HepG2 (cell line): Measurements from ENCODE around the gene CBX2. TPM values are rescaled to one million over a fixed set of nuclear protein-coding genes. Genes with fewer than 3 reads are reported as not detected.

Source experiments
- AHDC1 ChIP-seq: sonication (generic); formaldehyde crosslinking; IDR thresholded peaks from 2 replicates; pipeline ENCODE4 v1.5.1; 2020; ENCODE audit warnings: mild to moderate bottlenecking, missing genetic modification reagents, borderline replicate concordance
- ATRX ChIP-seq: sonication (generic); formaldehyde crosslinking; IDR thresholded peaks from 2 replicates; pipeline ENCODE4 v1.4.0; 2020; ENCODE audit warnings: missing genetic modification reagents, borderline replicate concordance
- ETV6 ChIP-seq: sonication (generic); formaldehyde crosslinking; conservative IDR thresholded peaks from 2 replicates; pipeline ENCODE4 v1.4.0; 2020; ENCODE audit warnings: missing genetic modification reagents
- HNRNPK ChIP-seq: fragments of 200-400 bp; formaldehyde crosslinking; IDR thresholded peaks from 2 replicates; pipeline ENCODE4 v1.6.1; 2018; ENCODE audit warnings: low read length, low read depth, moderate library complexity, mild to moderate bottlenecking; ENCODE audit not compliant: poor library complexity, severe bottlenecking
- NCOA1 ChIP-seq: sonication (generic); formaldehyde crosslinking; IDR thresholded peaks from 2 replicates; pipeline ENCODE4 v1.9.0; 2021; ENCODE audit warnings: missing genetic modification reagents
- NR2F6 ChIP-seq, 2 experiments: IDR thresholded peaks; 2 replicates each; pipeline ENCODE4 v1.6.1; 2016; ENCODE audit warnings: antibody characterized with exemption in 1 of 2, mild to moderate bottlenecking in 1 of 2
- PBX2 ChIP-seq: IDR thresholded peaks from 2 replicates; pipeline ENCODE4 v1.6.1; 2016; ENCODE audit warnings: control low read depth
- RCOR2 ChIP-seq: IDR thresholded peaks from 2 replicates; pipeline ENCODE4 v1.6.1; 2016; ENCODE audit warnings: missing biosample characterization, missing genetic modification reagents
- TBP ChIP-seq: sonication (generic); formaldehyde crosslinking; IDR thresholded peaks from 2 replicates; pipeline ENCODE4 v1.5.0; 2020; ENCODE audit warnings: missing genetic modification reagents
- THYN1 ChIP-seq: sonication (generic); formaldehyde crosslinking; IDR thresholded peaks from 2 replicates; pipeline ENCODE4 v1.8.1; 2023; ENCODE audit warnings: low read depth, mild to moderate bottlenecking, moderate library complexity, missing genetic modification reagents, borderline replicate concordance
- XRCC5 ChIP-seq: fragments of 200-400 bp; formaldehyde crosslinking; optimal IDR thresholded peaks from 2 replicates; pipeline ENCODE3; 2017; ENCODE audit warnings: mild to moderate bottlenecking, low read length
- ZFP36L2 ChIP-seq: sonication (generic); formaldehyde crosslinking; IDR thresholded peaks from 2 replicates; pipeline ENCODE4 v1.4.0; 2020; ENCODE audit warnings: missing genetic modification reagents
- ZNF143 ChIP-seq: sonication (generic); formaldehyde crosslinking; IDR thresholded peaks from 2 replicates; pipeline ENCODE4 v1.4.0; 2020; ENCODE audit warnings: missing genetic modification reagents
- ZNF17 ChIP-seq: sonication (generic); formaldehyde crosslinking; IDR thresholded peaks from 2 replicates; pipeline ENCODE4 v1.5.0; 2020; ENCODE audit warnings: mild to moderate bottlenecking, missing genetic modification reagents
- ZNF33A ChIP-seq: sonication (generic); formaldehyde crosslinking; IDR thresholded peaks from 2 replicates; pipeline ENCODE4 v1.5.1; 2020; ENCODE audit warnings: missing genetic modification reagents, mild to moderate bottlenecking, moderate library complexity, borderline replicate concordance
- ZNF354B ChIP-seq: sonication (generic); formaldehyde crosslinking; IDR thresholded peaks from 2 replicates; pipeline ENCODE4 v1.8.0; 2022; ENCODE audit warnings: mild to moderate bottlenecking, missing genetic modification reagents
- ZNF362 ChIP-seq: sonication (generic); formaldehyde crosslinking; IDR thresholded peaks from 2 replicates; pipeline ENCODE4 v1.4.0; 2020; ENCODE audit warnings: missing genetic modification reagents, mild to moderate bottlenecking, borderline replicate concordance
- ZNF430 ChIP-seq: sonication (generic); formaldehyde crosslinking; IDR thresholded peaks from 2 replicates; pipeline ENCODE4 v1.9.0; 2021; ENCODE audit warnings: mild to moderate bottlenecking, missing genetic modification reagents
- ZNF446 ChIP-seq: sonication (generic); formaldehyde crosslinking; IDR thresholded peaks from 2 replicates; pipeline ENCODE4 v1.5.0; 2020; ENCODE audit warnings: mild to moderate bottlenecking, missing genetic modification reagents
- ZNF598 ChIP-seq: sonication (generic); formaldehyde crosslinking; IDR thresholded peaks from 2 replicates; pipeline ENCODE4 v1.5.1; 2020; ENCODE audit warnings: mild to moderate bottlenecking, missing genetic modification reagents, borderline replicate concordance
- ZNF7 ChIP-seq: IDR thresholded peaks from 2 replicates; pipeline ENCODE4 v1.6.1; 2016; ENCODE audit warnings: missing biosample characterization, missing genetic modification reagents
- ZNF883 ChIP-seq: sonication (generic); formaldehyde crosslinking; IDR thresholded peaks from 2 replicates; pipeline ENCODE4 v1.5.1; 2020; ENCODE audit warnings: mild to moderate bottlenecking, missing genetic modification reagents; ENCODE audit errors: not compliant biosample characterization
- polyA plus RNA-seq, 8 experiments: library from polyadenylated mRNA; depleted of rRNA in 3 of 8; stranded (reverse) in 7 of 8; unstranded in 1 of 8; fragments of >200 nt; fragmentation: Illumina TruSeq in 4 of 8; extraction: Trizol in 4 of 8; gene quantifications; 2 replicates each; pipeline versions ENCODE4 v1.2.1 to v1.2.3, GENCODE V29; 2011 to 2016; ENCODE audit warnings: low read depth in 4 of 8, missing spikeins in 1 of 8, mixed read lengths in 1 of 8; ENCODE audit not compliant: insufficient read depth in 1 of 8
- total RNA-seq, 5 experiments: library from RNA; depleted of rRNA; stranded (reverse); fragments of >200 nt; fragmentation: Illumina TruSeq; extraction: Trizol; gene quantifications; 2 replicates each; pipeline ENCODE4 v1.2.3, GENCODE V29; 2016; ENCODE audit warnings: low read depth in 1 of 5

The CBX2 gene
- total and polyA plus RNA-seq, 2 of the 13 experiments (the other 11 are each of a cell fraction or from before 2014, with no cell fraction given), result 14.5 to 31.1 TPM

GRCh38 chr17:79803997-79804855 lies 26.3 kb downstream of the CBX2 start (continued):
- no peak for TF ChIP-seq ATRX (CRISPR knock-in tag)
- 0 out of 2 replicates have a peak, but pooled peaks have one; percentile 84 for TF ChIP-seq ZNF33A (CRISPR knock-in tag)
- no peak for TF ChIP-seq ZNF143
- peak; percentile 98 for TF ChIP-seq ZNF598 (CRISPR knock-in tag)
- 0 out of 2 replicates have a peak, but pooled peaks have one; percentile 24 for TF ChIP-seq AHDC1 (CRISPR knock-in tag)
- peak; percentile 68; the same call in 1 of the 2 replicates for TF ChIP-seq NCOA1 (CRISPR knock-in tag)
- no peak for TF ChIP-seq TBP (CRISPR knock-in tag)
- TF ChIP-seq XRCC5, result peak; percentile 60
- TF ChIP-seq ZNF883 (CRISPR knock-in tag), result peak; percentile 98
- peak; percentile 90; the same call in 1 of the 2 replicates for TF ChIP-seq ZNF430 (CRISPR knock-in tag)
- TF ChIP-seq ZNF7 (CRISPR knock-in tag), result no peak
- peak; percentile 78; the same call in 1 of the 2 replicates for TF ChIP-seq ETV6 (CRISPR knock-in tag)
- TF ChIP-seq ZNF362, result peak; percentile 40; the same call in 1 of the 2 replicates
- 0 out of 2 replicates have a peak, but pooled peaks have one; percentile 40 for TF ChIP-seq ZNF17 (CRISPR knock-in tag)
- TF ChIP-seq THYN1 (CRISPR knock-in tag), result no peak
- TF ChIP-seq ZNF446, result peak; percentile 99
- TF ChIP-seq NR2F6 (IDR thresholded peaks at IDR 0.05), result no peak
- peak; percentile 22; the same call in 1 of the 2 replicates for TF ChIP-seq NR2F6 (CRISPR knock-in tag; IDR thresholded peaks at IDR 0.05)
- TF ChIP-seq ZNF354B, result no peak
- 0 out of 2 replicates have a peak, but pooled peaks have one; percentile 40 for TF ChIP-seq RCOR2 (CRISPR knock-in tag)
- no peak for TF ChIP-seq PBX2 (CRISPR knock-in tag)
- no peak for TF ChIP-seq HNRNPK
- TF ChIP-seq ZFP36L2 (CRISPR knock-in tag), result no peak; the same call in 1 of the 2 replicates
